Natural killer cell (primary cell): ENCODE data around the gene PARL. TPM values are rescaled to one million over a fixed set of nuclear protein-coding genes. Genes with fewer than 3 reads are reported as not detected.

Experiments
- ATAC-seq, 3 donors: fragments of 150-1000 bp in 2 of 3; fragments of 200-7000 bp in 1 of 3; cut with Tn5 transposase; 1 replicate in 1 of 3; 2 replicates in 2 of 3; pipeline ENCODE4 v1.10.0; 2021; ENCODE audit warnings: mild to moderate bottlenecking in 2 of 3, moderate library complexity in 2 of 3
- DNase-seq, 2 donors: peaks; one replicate each; pipeline versions ENCODE4 v3.0.0 to v3.0.0-alpha.2; 2013 to 2021; ENCODE audit warnings: mixed read lengths in 1 of 2
- H3K27ac ChIP-seq: one replicate; pipeline ENCODE4 v1.5.1; 2013; ENCODE audit warnings: mild to moderate bottlenecking, low read length
- H3K27me3 ChIP-seq: one replicate; pipeline ENCODE4 v1.6.1; 2013; ENCODE audit warnings: low read length; ENCODE audit not compliant: control insufficient read depth, insufficient read depth
- H3K36me3 ChIP-seq: one replicate; pipeline ENCODE4 v1.6.1; 2013; ENCODE audit warnings: low read length; ENCODE audit not compliant: control insufficient read depth, insufficient read depth
- H3K4me1 ChIP-seq: one replicate; pipeline ENCODE4 v1.6.1; 2013; ENCODE audit warnings: low read length; ENCODE audit not compliant: control insufficient read depth, insufficient read depth
- H3K4me3 ChIP-seq: one replicate; pipeline ENCODE4 v1.5.1; 2013; ENCODE audit warnings: low read length
- H3K9me3 ChIP-seq: one replicate; pipeline ENCODE4 v1.6.1; 2013; ENCODE audit warnings: low read length; ENCODE audit not compliant: control insufficient read depth, insufficient read depth
- H3K27ac Mint-ChIP-seq, 2 donors: one replicate each; pipeline ENCODE4 v1.8.0; 2022; ENCODE audit warnings: mild to moderate bottlenecking in 2 of 2, mixed read lengths in 2 of 2, moderate library complexity in 1 of 2
- H3K27me3 Mint-ChIP-seq, 2 donors: one replicate each; pipeline ENCODE4 v1.8.0; 2022; ENCODE audit warnings: low read depth in 2 of 2, mixed read lengths in 2 of 2
- H3K36me3 Mint-ChIP-seq: one replicate; pipeline ENCODE4 v1.8.0; 2022; ENCODE audit warnings: mixed read lengths
- H3K4me1 Mint-ChIP-seq, 2 donors: one replicate each; pipeline ENCODE4 v1.8.0; 2022; ENCODE audit warnings: mixed read lengths in 2 of 2
- H3K4me3 Mint-ChIP-seq: one replicate; pipeline ENCODE4 v1.8.0; 2022; ENCODE audit warnings: mild to moderate bottlenecking, moderate library complexity, mixed read lengths
- H3K9me3 Mint-ChIP-seq, 2 donors: one replicate each; pipeline ENCODE4 v1.8.0; 2022; ENCODE audit warnings: mixed read lengths in 2 of 2
- CTCF ChIP-seq: fragments of 200-600 bp; IDR thresholded peaks from one replicate; pipeline ENCODE4 v1.8.0; 2022; ENCODE audit warnings: antibody characterized with exemption
- WGBS: methylation state at CpG from one replicate; pipeline ENCODE4 v1.1.7; 2013; ENCODE audit warnings: missing lambda C conversion rate; ENCODE audit not compliant: insufficient coverage; 5-methylcytosine and 5-hydroxymethylcytosine counted together
- intact Hi-C: fragments of 100-400 bp; cut with micrococcal nuclease; formaldehyde crosslinking; loops from one replicate; pipeline ENCODE4 v1.14.2; 2022
- total RNA-seq, 4 donors: library from RNA; stranded (reverse); fragments of 120-200 nt in 1 of 4; gene quantifications; one replicate each; pipeline versions ENCODE4 v1.2.3 to v1.2.4, GENCODE V29; 2013 to 2022

The PARL gene
- total RNA-seq, 3 donors from 2014 or later (not counting 1 experiment from before 2014, with no cell fraction given), result 35.1 to 47.1 (median 37.7) TPM

GRCh38 chr3:183797996-183798395 is 86.7 kb downstream of the PARL start:
- ATAC-seq (no peak), DNase-seq (no peak)
- no peaks in the 10 kb centered on the region for H3K4me1 Mint-ChIP-seq
- H3K9me3 Mint-ChIP-seq, result no peaks in the 10 kb centered on the region
- H3K4me3 Mint-ChIP-seq, result no peak overlapping the region
- Histone ChIP-seq H3K27me3 (no peaks in the 10 kb centered on the region), H3K27ac (no peak overlapping the region), H3K9me3 (no peaks in the 10 kb centered on the region), H3K36me3 (peaks cover 55% of the 10 kb centered on the region), H3K4me3 (no peak overlapping the region), H3K4me1 (no peaks in the 10 kb centered on the region)
- intact Hi-C loops, result no loop called here
- TF ChIP-seq CTCF, result no peak
- H3K27me3 Mint-ChIP-seq, result no peaks in the 10 kb centered on the region
- 97% methylated on average over 9 of the region's 9 CpGs for WGBS
- H3K36me3 Mint-ChIP-seq, result peaks cover 23% of the 10 kb centered on the region
- no peak overlapping the region for H3K27ac Mint-ChIP-seq

GRCh38 chr3:183796372-183796771 is 88.3 kb downstream of the PARL start:
- Mint-ChIP-seq H3K36me3 (peaks cover 16% of the 10 kb centered on the region), H3K27me3 (no peaks in the 10 kb centered on the region), H3K9me3 (no peaks in the 10 kb centered on the region), H3K27ac (no peak overlapping the region), H3K4me1 (no peaks in the 10 kb centered on the region), H3K4me3 (no peak overlapping the region)
- H3K27ac ChIP-seq, result no peak overlapping the region
- no peaks in the 10 kb centered on the region for H3K9me3 ChIP-seq
- H3K36me3 ChIP-seq, result peaks cover 50% of the 10 kb centered on the region
- no peaks in the 10 kb centered on the region for H3K4me1 ChIP-seq
- intact Hi-C loops, result no loop called here
- ATAC-seq (no peak), DNase-seq (no peak)
- no peak for TF ChIP-seq CTCF
- WGBS, result 98% methylated on average over 6 of the region's 6 CpGs
- no peaks in the 10 kb centered on the region for H3K27me3 ChIP-seq
- no peak overlapping the region for H3K4me3 ChIP-seq

GRCh38 chr3:183794452-183794851 is 90.2 kb downstream of the PARL start:
- Histone ChIP-seq H3K27ac (no peak overlapping the region), H3K36me3 (peaks cover 44% of the 10 kb centered on the region), H3K9me3 (no peaks in the 10 kb centered on the region), H3K4me1 (no peaks in the 10 kb centered on the region), H3K4me3 (no peak overlapping the region), H3K27me3 (no peaks in the 10 kb centered on the region)
- intact Hi-C loops, result no loop called here
- Mint-ChIP-seq H3K4me3 (no peak overlapping the region), H3K27ac (no peak overlapping the region), H3K4me1 (no peaks in the 10 kb centered on the region), H3K9me3 (no peaks in the 10 kb centered on the region), H3K36me3 (peaks cover 9% of the 10 kb centered on the region), H3K27me3 (no peaks in the 10 kb centered on the region)
- TF ChIP-seq CTCF, result no peak
- ATAC-seq (no peak), DNase-seq (no peak)
- 92% methylated on average over 4 of the region's 4 CpGs for WGBS

GRCh38 chr3:183792976-183793375 is 91.7 kb downstream of the PARL start:
- H3K27me3 Mint-ChIP-seq, result no peaks in the 10 kb centered on the region
- Histone ChIP-seq H3K36me3 (peaks cover 37% of the 10 kb centered on the region), H3K4me1 (no peaks in the 10 kb centered on the region), H3K9me3 (no peaks in the 10 kb centered on the region), H3K27ac (no peak overlapping the region), H3K27me3 (no peaks in the 10 kb centered on the region), H3K4me3 (no peak overlapping the region)
- H3K4me1 Mint-ChIP-seq, result no peaks in the 10 kb centered on the region
- intact Hi-C loops, result no loop called here
- no peak overlapping the region for H3K4me3 Mint-ChIP-seq
- ATAC-seq, result no peak
- no peaks in the 10 kb centered on the region for H3K36me3 Mint-ChIP-seq
- no peak overlapping the region for H3K27ac Mint-ChIP-seq
- no peak for TF ChIP-seq CTCF
- no peaks in the 10 kb centered on the region for H3K9me3 Mint-ChIP-seq
- WGBS, result 100% methylated on average over 2 of the region's 6 CpGs
- no peak for DNase-seq
